ENCODE measurements around the gene VPS4B.

Gene VPS4B

DNA sequence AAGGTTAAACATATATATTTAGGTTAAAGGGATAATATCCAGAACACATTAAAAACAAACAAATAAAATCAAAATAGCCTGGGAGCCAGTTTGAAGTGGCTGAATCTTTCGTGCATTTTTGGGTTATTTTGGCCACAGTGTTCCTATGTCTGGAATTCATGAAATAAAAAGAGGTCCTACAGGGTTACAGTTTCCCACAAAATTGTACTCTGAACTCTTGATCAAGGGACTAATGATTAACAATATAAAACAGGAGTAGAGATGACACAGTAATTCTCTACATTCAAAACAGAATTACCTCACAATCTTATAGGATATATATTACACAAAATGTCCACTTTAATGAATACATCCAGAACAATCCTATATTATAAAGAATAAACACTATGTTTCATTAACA is 24.9 kb downstream of the VPS4B start:
- Histone ChIP-seq H3K27me3 (ENCODE audit: control insufficient read depth, insufficient read depth, low read length) (no peaks in the 10 kb centered on the region), H3K4me1 (ENCODE audit: control insufficient read depth, insufficient read depth, low read length) (no peaks in the 10 kb centered on the region), H3K9me3 (ENCODE audit: control insufficient read depth, insufficient read depth, low read depth, low read length) (no peaks in the 10 kb centered on the region), H3K36me3 (ENCODE audit: control insufficient read depth, insufficient read depth, low read length) (peaks cover 84% of the 10 kb centered on the region), H3K9ac (ENCODE audit: low read length) (no peak overlapping the region), H3K27ac (ENCODE audit: low read depth, low read length) (no peak overlapping the region), H3K4me3 (ENCODE audit: low read depth, low read length) (no peak overlapping the region)

DNA sequence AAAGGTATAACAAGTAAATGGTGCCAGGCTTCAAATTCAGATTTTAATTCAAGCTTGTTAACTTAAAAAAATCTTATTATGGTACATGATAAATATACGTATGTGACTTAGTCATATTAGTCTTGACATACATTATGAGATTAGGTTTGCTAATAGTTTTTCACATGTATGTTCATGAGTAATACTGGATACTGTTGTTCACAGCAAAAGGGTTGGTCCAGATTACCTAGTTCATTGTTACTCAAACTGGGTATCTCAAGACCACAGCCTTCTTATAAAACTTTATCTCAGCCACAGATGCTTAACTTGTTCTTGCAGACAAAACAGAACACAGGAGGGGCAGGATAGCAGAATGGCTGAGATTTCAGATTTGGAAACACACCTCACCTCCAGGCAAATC is 26.8 kb downstream of the VPS4B start:
- Histone ChIP-seq H3K36me3 (ENCODE audit: control insufficient read depth, insufficient read depth, low read length) (peaks cover 75% of the 10 kb centered on the region), H3K9ac (ENCODE audit: low read length) (no peak overlapping the region), H3K4me1 (ENCODE audit: control insufficient read depth, insufficient read depth, low read length) (no peaks in the 10 kb centered on the region), H3K4me3 (ENCODE audit: low read depth, low read length) (no peak overlapping the region), H3K27ac (ENCODE audit: low read depth, low read length) (no peak overlapping the region), H3K9me3 (ENCODE audit: control insufficient read depth, insufficient read depth, low read depth, low read length) (no peaks in the 10 kb centered on the region), H3K27me3 (ENCODE audit: control insufficient read depth, insufficient read depth, low read length) (no peaks in the 10 kb centered on the region)

GRCh38 chr18:63394954-63395353 is 27.3 kb downstream of the VPS4B start:
- no peak overlapping the region for H3K4me3 ChIP-seq (ENCODE audit: low read depth, low read length)
- H3K9ac ChIP-seq (ENCODE audit: low read length): no peak overlapping the region
- H3K27ac ChIP-seq (ENCODE audit: low read depth, low read length): no peak overlapping the region
- H3K36me3 ChIP-seq (ENCODE audit: control insufficient read depth, insufficient read depth, low read length): peaks cover 74% of the 10 kb centered on the region
- no peaks in the 10 kb centered on the region for H3K4me1 ChIP-seq (ENCODE audit: control insufficient read depth, insufficient read depth, low read length)
- no peaks in the 10 kb centered on the region for H3K27me3 ChIP-seq (ENCODE audit: control insufficient read depth, insufficient read depth, low read length)
- no peaks in the 10 kb centered on the region for H3K9me3 ChIP-seq (ENCODE audit: control insufficient read depth, insufficient read depth, low read depth, low read length)

DNA sequence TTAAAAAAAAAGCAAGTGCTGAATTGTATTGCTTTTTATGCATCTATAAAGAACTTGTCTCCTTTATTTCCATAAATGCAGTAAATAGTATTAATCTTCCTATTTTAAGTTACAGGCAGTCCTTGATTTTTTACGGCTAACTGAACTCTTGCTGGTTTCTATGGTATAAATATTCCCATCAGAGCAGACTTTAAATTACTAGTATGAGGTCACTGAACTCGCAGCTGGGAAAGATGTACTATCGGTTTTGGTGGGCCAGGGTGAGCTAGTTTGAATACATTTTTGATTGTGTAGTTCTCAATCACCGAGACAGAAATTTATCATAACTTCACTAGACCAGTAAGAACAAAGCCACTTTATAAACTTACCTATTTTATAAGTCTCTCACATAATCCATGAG is 34.4 kb downstream of the VPS4B start:
- no peak overlapping the region for H3K9ac ChIP-seq (ENCODE audit: low read length)
- H3K27ac ChIP-seq (ENCODE audit: low read depth, low read length): no peak overlapping the region
- no peak overlapping the region for H3K4me3 ChIP-seq (ENCODE audit: low read depth, low read length)
- no peaks in the 10 kb centered on the region for H3K9me3 ChIP-seq (ENCODE audit: control insufficient read depth, insufficient read depth, low read depth, low read length)
- H3K27me3 ChIP-seq (ENCODE audit: control insufficient read depth, insufficient read depth, low read length): no peaks in the 10 kb centered on the region
- H3K4me1 ChIP-seq (ENCODE audit: control insufficient read depth, insufficient read depth, low read length): no peaks in the 10 kb centered on the region
- H3K36me3 ChIP-seq (ENCODE audit: control insufficient read depth, insufficient read depth, low read length): peaks cover 33% of the 10 kb centered on the region

GRCh38 chr18:63382843-63383242 is 39.4 kb downstream of the VPS4B start:
- H3K4me3 ChIP-seq (ENCODE audit: low read depth, low read length): no peak overlapping the region
- H3K4me1 ChIP-seq (ENCODE audit: control insufficient read depth, insufficient read depth, low read length): no peaks in the 10 kb centered on the region

GRCh38 chr18:63379639-63379962 is 42.7 kb downstream of the VPS4B start:
- H3K4me1 ChIP-seq (ENCODE audit: control insufficient read depth, insufficient read depth, low read length): no peaks in the 10 kb centered on the region
- no peak overlapping the region for H3K27ac ChIP-seq (ENCODE audit: low read depth, low read length)

More at GRCh38 chr18:63382843-63383242, 39.4 kb downstream of the VPS4B start:
- Histone ChIP-seq H3K9ac (ENCODE audit: low read length) (no peak overlapping the region), H3K9me3 (ENCODE audit: control insufficient read depth, insufficient read depth, low read depth, low read length) (no peaks in the 10 kb centered on the region), H3K27me3 (ENCODE audit: control insufficient read depth, insufficient read depth, low read length) (no peaks in the 10 kb centered on the region), H3K36me3 (ENCODE audit: control insufficient read depth, insufficient read depth, low read length) (peaks cover 2% of the 10 kb centered on the region; the same call in 1 of the 2 replicates), H3K27ac (ENCODE audit: low read depth, low read length) (no peak overlapping the region)

DNA sequence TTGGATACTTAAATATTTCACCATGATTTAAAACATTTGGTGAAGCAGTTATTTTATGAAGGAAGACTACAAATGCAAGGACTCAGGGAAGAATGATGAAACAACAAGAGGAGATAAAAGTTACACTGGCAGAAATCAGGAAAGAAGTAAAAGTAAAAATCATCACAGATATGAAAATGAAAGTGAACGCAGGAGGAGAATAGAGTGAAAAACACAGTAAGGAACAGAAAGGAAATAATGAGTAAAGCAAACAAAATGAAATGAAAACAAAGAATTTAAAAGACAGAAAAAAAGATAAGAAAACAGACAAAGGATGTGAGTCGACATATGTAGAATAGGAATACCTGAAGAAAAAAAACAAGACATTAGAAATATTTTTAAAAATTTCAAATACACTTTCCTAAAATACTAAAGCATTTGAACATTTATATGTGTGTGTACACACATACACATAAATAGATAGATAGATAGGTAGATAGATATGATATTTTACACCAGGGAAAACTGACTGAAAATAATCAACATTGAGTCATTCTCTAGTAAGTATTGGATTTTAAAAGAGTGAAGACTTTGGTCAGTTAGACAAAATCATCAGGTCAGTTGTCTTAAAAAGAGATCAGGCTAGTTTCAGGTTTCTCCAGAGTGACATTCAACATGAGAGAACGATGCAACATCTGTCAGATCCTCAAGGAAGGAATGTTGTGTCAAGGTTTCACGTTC is 43.2 kb downstream of the VPS4B start:
- Histone ChIP-seq H3K4me1 (ENCODE audit: control insufficient read depth, insufficient read depth, low read length) (no peaks in the 10 kb centered on the region), H3K27me3 (ENCODE audit: control insufficient read depth, insufficient read depth, low read length) (no peaks in the 10 kb centered on the region), H3K9me3 (ENCODE audit: control insufficient read depth, insufficient read depth, low read depth, low read length) (peaks cover 8% of the 10 kb centered on the region), H3K27ac (ENCODE audit: low read depth, low read length) (no peak overlapping the region), H3K9ac (ENCODE audit: low read length) (no peak overlapping the region), H3K36me3 (ENCODE audit: control insufficient read depth, insufficient read depth, low read length) (peaks cover 2% of the 10 kb centered on the region; the same call in 1 of the 2 replicates), H3K4me3 (ENCODE audit: low read depth, low read length) (no peak overlapping the region)

More at GRCh38 chr18:63379639-63379962, 42.7 kb downstream of the VPS4B start:
- Histone ChIP-seq H3K9me3 (ENCODE audit: control insufficient read depth, insufficient read depth, low read depth, low read length) (peaks cover 8% of the 10 kb centered on the region), H3K4me3 (ENCODE audit: low read depth, low read length) (no peak overlapping the region), H3K36me3 (ENCODE audit: control insufficient read depth, insufficient read depth, low read length) (peaks cover 2% of the 10 kb centered on the region; the same call in 1 of the 2 replicates), H3K9ac (ENCODE audit: low read length) (no peak overlapping the region), H3K27me3 (ENCODE audit: control insufficient read depth, insufficient read depth, low read length) (no peaks in the 10 kb centered on the region)

GRCh38 chr18:63377275-63377980 is 44.8 kb downstream of the VPS4B start:
- no peaks in the 10 kb centered on the region for H3K27me3 ChIP-seq (ENCODE audit: control insufficient read depth, insufficient read depth, low read length)
- no peak overlapping the region for H3K4me3 ChIP-seq (ENCODE audit: low read depth, low read length)
- peaks cover 8% of the 10 kb centered on the region for H3K9me3 ChIP-seq (ENCODE audit: control insufficient read depth, insufficient read depth, low read depth, low read length)
- no peak overlapping the region for H3K9ac ChIP-seq (ENCODE audit: low read length)
- H3K36me3 ChIP-seq (ENCODE audit: control insufficient read depth, insufficient read depth, low read length): no peaks in the 10 kb centered on the region
- no peak overlapping the region for H3K27ac ChIP-seq (ENCODE audit: low read depth, low read length)
- no peaks in the 10 kb centered on the region for H3K4me1 ChIP-seq (ENCODE audit: control insufficient read depth, insufficient read depth, low read length)

DNA sequence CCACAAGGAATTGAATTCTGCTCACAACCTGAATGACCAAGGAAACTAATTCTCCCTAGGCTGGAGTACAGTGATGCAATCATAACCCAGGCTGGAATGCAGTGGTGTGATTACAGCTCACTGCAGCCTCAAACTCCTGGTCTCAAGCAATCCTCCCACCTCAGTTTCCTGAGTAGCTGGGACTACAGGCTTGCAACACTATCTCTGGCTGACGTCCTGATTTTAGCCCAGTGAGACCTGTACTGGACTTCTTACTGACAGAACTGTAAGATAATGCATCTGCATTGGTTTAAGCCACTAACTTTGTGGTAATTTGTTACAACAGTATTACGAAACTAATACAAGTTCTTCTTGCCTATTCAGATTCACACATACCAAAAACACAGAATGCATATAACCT is 45.7 kb downstream of the VPS4B start:
- Histone ChIP-seq H3K27me3 (ENCODE audit: control insufficient read depth, insufficient read depth, low read length) (no peaks in the 10 kb centered on the region), H3K9ac (ENCODE audit: low read length) (no peak overlapping the region)

GRCh38 chr18:63374540-63374939 is 47.7 kb downstream of the VPS4B start:
- Histone ChIP-seq H3K4me1 (ENCODE audit: control insufficient read depth, insufficient read depth, low read length) (no peaks in the 10 kb centered on the region), H3K36me3 (ENCODE audit: control insufficient read depth, insufficient read depth, low read length) (no peaks in the 10 kb centered on the region), H3K27me3 (ENCODE audit: control insufficient read depth, insufficient read depth, low read length) (no peaks in the 10 kb centered on the region), H3K27ac (ENCODE audit: low read depth, low read length) (no peak overlapping the region), H3K9me3 (ENCODE audit: control insufficient read depth, insufficient read depth, low read depth, low read length) (peaks cover 11% of the 10 kb centered on the region), H3K9ac (ENCODE audit: low read length) (no peak overlapping the region), H3K4me3 (ENCODE audit: low read depth, low read length) (no peak overlapping the region)

More for the DNA sequence above, 45.7 kb downstream of the VPS4B start:
- Histone ChIP-seq H3K9me3 (ENCODE audit: control insufficient read depth, insufficient read depth, low read depth, low read length) (peaks cover 8% of the 10 kb centered on the region), H3K4me3 (ENCODE audit: low read depth, low read length) (no peak overlapping the region), H3K4me1 (ENCODE audit: control insufficient read depth, insufficient read depth, low read length) (no peaks in the 10 kb centered on the region), H3K36me3 (ENCODE audit: control insufficient read depth, insufficient read depth, low read length) (no peaks in the 10 kb centered on the region), H3K27ac (ENCODE audit: low read depth, low read length) (no peak overlapping the region)

DNA sequence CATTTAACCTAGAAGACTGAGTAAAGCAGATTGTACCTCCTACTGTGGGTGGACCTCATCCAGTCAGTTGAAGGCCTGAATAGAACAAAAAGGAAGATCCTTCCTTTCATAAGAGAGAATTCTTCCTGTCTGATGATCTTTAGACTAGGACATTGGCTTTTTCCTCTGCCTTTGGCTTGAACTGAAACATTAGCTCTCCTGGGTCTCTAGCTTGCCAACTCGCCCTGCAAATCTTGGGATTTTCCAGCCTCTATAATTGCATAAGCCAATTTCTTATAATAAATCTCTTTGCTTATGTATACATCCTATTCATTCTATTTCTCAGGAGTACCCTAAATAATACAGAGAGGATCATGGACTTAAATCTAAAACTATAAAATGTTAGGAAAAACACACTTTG is 49.1 kb downstream of the VPS4B start:
- H3K9ac ChIP-seq (ENCODE audit: low read length): no peak overlapping the region
- no peaks in the 10 kb centered on the region for H3K36me3 ChIP-seq (ENCODE audit: control insufficient read depth, insufficient read depth, low read length)
- H3K4me1 ChIP-seq (ENCODE audit: control insufficient read depth, insufficient read depth, low read length): no peaks in the 10 kb centered on the region
- no peak overlapping the region for H3K27ac ChIP-seq (ENCODE audit: low read depth, low read length)
- H3K27me3 ChIP-seq (ENCODE audit: control insufficient read depth, insufficient read depth, low read length): no peaks in the 10 kb centered on the region
- H3K9me3 ChIP-seq (ENCODE audit: control insufficient read depth, insufficient read depth, low read depth, low read length): peaks cover 23% of the 10 kb centered on the region
- no peak overlapping the region for H3K4me3 ChIP-seq (ENCODE audit: low read depth, low read length)

Measured in HUES6 (cell line).